SU-DHL-6 (cell line): Measurements from ENCODE around the gene PDCD7.

ENCODE experiments used
- CTCF ChIP-seq: fragments of 200-600 bp; sonication (generic); IDR thresholded peaks from one replicate; pipeline ENCODE4 v1.5.1; 2017; ENCODE audit warnings: antibody characterized with exemption, mild to moderate bottlenecking, low read length, moderate library complexity; ENCODE audit not compliant: insufficient read depth, poor library complexity, severe bottlenecking
- EZH2phosphoT487 ChIP-seq: fragments of 200-600 bp; sonication (generic), shearing (Covaris generic); conservative IDR thresholded peaks from 2 replicates; pipeline ENCODE4 v1.6.1; 2018; ENCODE audit warnings: mild to moderate bottlenecking, antibody characterized with exemption, low read length, moderate library complexity, mixed read lengths

- no peak for TF ChIP-seq CTCF
- no peak for TF ChIP-seq EZH2phosphoT487
Observed at GRCh38 chr15:65072617-65073016, 61.0 kb downstream of the PDCD7 start.
